ENCODE data around the gene COL8A1.
A peak's percentile ranks its signal among the peaks of the same experiment; 100 is the strongest.
"Not testable (repeated sequence)": the region's sequence is repeated elsewhere in the genome, so short reads cannot be mapped to it uniquely, and the experiment has no call there.

The COL8A1 gene

GRCh38 chr3:99638167-99638948, at the start of gene COL8A1:
COL8A1 (plus strand) TSS chr3:99638594; CDS start chr3:99790683, 152,089 bp downstream.
- H3K27ac ChIP-seq, result peak within 1 kb of the TSS; percentile 86
- DNase-seq (ENCODE audit: low read depth, low spot score), result no peak

GRCh38 chr3:99589168-99589567, 49.2 kb upstream of the COL8A1 start:
- H3K27ac ChIP-seq; DNase-seq (ENCODE audit: low read depth, low spot score): not testable (repeated sequence)

GRCh38 chr3:99599894-99600293, 38.5 kb upstream of the COL8A1 start:
- H3K27ac ChIP-seq, result no peak overlapping the region
- no peak for DNase-seq (ENCODE audit: low read depth, low spot score)

GRCh38 chr3:99601515-99601914, 36.9 kb upstream of the COL8A1 start:
- DNase-seq (ENCODE audit: low read depth, low spot score), result no peak
- H3K27ac ChIP-seq, result no peak overlapping the region

- DNase-seq (ENCODE audit: low read depth, low spot score), result no peak
- H3K27ac ChIP-seq, result no peak overlapping the region
These were observed 36.2 kb upstream of the COL8A1 start for GRCh38 chr3:99602183-99602582.

- DNase-seq (ENCODE audit: low read depth, low spot score), result no peak
- no peak overlapping the region for H3K27ac ChIP-seq
These were observed 31.2 kb upstream of the COL8A1 start for GRCh38 chr3:99607151-99607550.

GRCh38 chr3:99614768-99615167, 23.6 kb upstream of the COL8A1 start:
- no peak overlapping the region for H3K27ac ChIP-seq
- DNase-seq (ENCODE audit: low read depth, low spot score), result no peak

- DNase-seq (ENCODE audit: low read depth, low spot score), result no peak
- no peak overlapping the region for H3K27ac ChIP-seq
These were observed 18.2 kb upstream of the COL8A1 start for GRCh38 chr3:99620077-99620767.

GRCh38 chr3:99620976-99621375, 17.4 kb upstream of the COL8A1 start:
- DNase-seq (ENCODE audit: low read depth, low spot score), result no peak
- H3K27ac ChIP-seq, result no peak overlapping the region

- no peak overlapping the region for H3K27ac ChIP-seq
- DNase-seq (ENCODE audit: low read depth, low spot score), result no peak
These were observed 13.7 kb upstream of the COL8A1 start for GRCh38 chr3:99624496-99625236.

- no peak overlapping the region for H3K27ac ChIP-seq
These were observed 13.2 kb upstream of the COL8A1 start for GRCh38 chr3:99625237-99625622.

GRCh38 chr3:99625643-99626416, 12.6 kb upstream of the COL8A1 start:
- no peak for DNase-seq (ENCODE audit: low read depth, low spot score)
- H3K27ac ChIP-seq, result no peak overlapping the region

More at GRCh38 chr3:99625237-99625622, 13.2 kb upstream of the COL8A1 start:
- no peak for DNase-seq (ENCODE audit: low read depth, low spot score)

GRCh38 chr3:99626417-99626788, 12.0 kb upstream of the COL8A1 start:
- no peak for DNase-seq (ENCODE audit: low read depth, low spot score)
- H3K27ac ChIP-seq, result no peak overlapping the region

GRCh38 chr3:99627062-99627826, 11.2 kb upstream of the COL8A1 start:
- H3K27ac ChIP-seq, result no peak overlapping the region
- no peak for DNase-seq (ENCODE audit: low read depth, low spot score)

- no peak for DNase-seq (ENCODE audit: low read depth, low spot score)
- H3K27ac ChIP-seq, result no peak overlapping the region
These were observed 7.6 kb upstream of the COL8A1 start for GRCh38 chr3:99630815-99631214.

GRCh38 chr3:99633887-99634558, 4.4 kb upstream of the COL8A1 start:
- no peak overlapping the region for H3K27ac ChIP-seq
- no peak for DNase-seq (ENCODE audit: low read depth, low spot score)

GRCh38 chr3:99634881-99635280, 3.5 kb upstream of the COL8A1 start:
- DNase-seq (ENCODE audit: low read depth, low spot score), result no peak
- no peak overlapping the region for H3K27ac ChIP-seq

GRCh38 chr3:99635348-99635747, 3.0 kb upstream of the COL8A1 start:
- DNase-seq (ENCODE audit: low read depth, low spot score), result no peak
- no peak overlapping the region for H3K27ac ChIP-seq

GRCh38 chr3:99637016-99637367, 1.4 kb upstream of the COL8A1 start:
- H3K27ac ChIP-seq, result peak overlapping the region; percentile 86
- DNase-seq (ENCODE audit: low read depth, low spot score), result peak; percentile 27

All from epithelial cell of prostate (primary cell).